ENCODE data around the gene RALGPS1.

- no peak for TF ChIP-seq CTCF (IDR thresholded peaks at IDR 0.05)
- TF ChIP-seq POLR2AphosphoS5 (IDR thresholded peaks at IDR 0.05): no peak
- no peak for TF ChIP-seq POLR2A (IDR thresholded peaks at IDR 0.05)
- no peak for TF ChIP-seq EP300 (IDR thresholded peaks at IDR 0.05)
Observed at GRCh38 chr9:127182901-127183746, 268.5 kb downstream of the RALGPS1 start.
